Measurements from ENCODE around the gene DCHS1. TPM values are rescaled to one million over a fixed set of nuclear protein-coding genes. Genes with fewer than 3 reads are reported as not detected.

Gene DCHS1
- total and polyA plus RNA-seq, 9 of the 15 experiments (the other 6 are each of a cell fraction or from before 2014, with no cell fraction given), result 0.04 to 0.49 (median 0.14) TPM; not detected in 2

- CTCF ChIA-PET (ENCODE audit: low intra/inter-chr PET ratio), result no interaction called here
- FAIRE-seq (no peak), DNase-seq (ENCODE audit: extremely low read depth in 1 of 4, low spot score in 3 of 4) (no peak), ATAC-seq (no peak)
- H2AFZ ChIP-seq (ENCODE audit: low read depth, low read length), result no peak overlapping the region
- TF ChIP-seq ZNF232 (CRISPR knock-in tag; IDR thresholded peaks at IDR 0.05) (no peak), CHD2 (IDR thresholded peaks at IDR 0.05; ENCODE audit: low read depth, low read length) (no peak), CTCFL (IDR thresholded peaks at IDR 0.05; ENCODE audit: borderline replicate concordance, insufficient read depth, low read depth, low read length, poor library complexity, severe bottlenecking) (no peak), ZNF212 (CRISPR knock-in tag; IDR thresholded peaks at IDR 0.05) (no peak), PHTF2 (CRISPR knock-in tag; IDR thresholded peaks at IDR 0.05) (no peak)
- TF ChIP-seq, protein P1, sequence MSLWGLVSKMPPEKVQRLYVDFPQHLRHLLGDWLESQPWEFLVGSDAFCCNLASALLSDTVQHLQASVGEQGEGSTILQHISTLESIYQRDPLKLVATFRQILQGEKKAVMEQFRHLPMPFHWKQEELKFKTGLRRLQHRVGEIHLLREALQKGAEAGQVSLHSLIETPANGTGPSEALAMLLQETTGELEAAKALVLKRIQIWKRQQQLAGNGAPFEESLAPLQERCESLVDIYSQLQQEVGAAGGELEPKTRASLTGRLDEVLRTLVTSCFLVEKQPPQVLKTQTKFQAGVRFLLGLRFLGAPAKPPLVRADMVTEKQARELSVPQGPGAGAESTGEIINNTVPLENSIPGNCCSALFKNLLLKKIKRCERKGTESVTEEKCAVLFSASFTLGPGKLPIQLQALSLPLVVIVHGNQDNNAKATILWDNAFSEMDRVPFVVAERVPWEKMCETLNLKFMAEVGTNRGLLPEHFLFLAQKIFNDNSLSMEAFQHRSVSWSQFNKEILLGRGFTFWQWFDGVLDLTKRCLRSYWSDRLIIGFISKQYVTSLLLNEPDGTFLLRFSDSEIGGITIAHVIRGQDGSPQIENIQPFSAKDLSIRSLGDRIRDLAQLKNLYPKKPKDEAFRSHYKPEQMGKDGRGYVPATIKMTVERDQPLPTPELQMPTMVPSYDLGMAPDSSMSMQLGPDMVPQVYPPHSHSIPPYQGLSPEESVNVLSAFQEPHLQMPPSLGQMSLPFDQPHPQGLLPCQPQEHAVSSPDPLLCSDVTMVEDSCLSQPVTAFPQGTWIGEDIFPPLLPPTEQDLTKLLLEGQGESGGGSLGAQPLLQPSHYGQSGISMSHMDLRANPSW (CRISPR knock-in tag; IDR thresholded peaks at IDR 0.05), result no peak
- no peaks in the 10 kb centered on the region for H3K9me3 ChIP-seq (replicated peaks; ENCODE audit: control insufficient read depth, insufficient read depth, low read depth, low read length)
- H3K27ac ChIP-seq (ENCODE audit: extremely low read depth, low read depth, low read length), result no peak overlapping the region
- in situ Hi-C loops (cut with MboI) (no loop called here), intact Hi-C loops (cut with micrococcal nuclease) (no loop called here)
- POLR2A ChIA-PET, result interaction anchor here (0.9 to 1.0 kb wide), 2 partner anchors 9 to 80 kb away, joined by 3 to 4 read pairs; partner anchors contain the start of gene TPP1
- no peaks in the 10 kb centered on the region for H3K79me2 ChIP-seq (ENCODE audit: control insufficient read depth, insufficient read depth, low read length)
- 16% methylated on average over 4 of the region's 4 CpGs for WGBS (ENCODE audit: insufficient coverage, low coverage, missing lambda C conversion rate)
- H3K4me3 ChIP-seq, result no peak overlapping the region
- H3K36me3 ChIP-seq (ENCODE audit: control insufficient read depth, insufficient read depth, low read length), result no peaks in the 10 kb centered on the region
- peaks cover 3 to 33% of the 10 kb centered on the region in 2 experiments; a peak in 4 of 5 replicates for H3K27me3 ChIP-seq (ENCODE audit: control insufficient read depth in 2 of 2, insufficient read depth in 2 of 2, low read length in 2 of 2)
- H3K9ac ChIP-seq (ENCODE audit: insufficient read depth in 1 of 2, low read depth in 2 of 2, low read length in 2 of 2), result no peak overlapping the region
- no peak overlapping the region for H3K4me2 ChIP-seq (ENCODE audit: insufficient read depth, low read length)
- peaks cover 0 to 24% of the 10 kb centered on the region in 2 experiments; a peak in 2 of 5 replicates for H3K4me1 ChIP-seq (replicated peaks in 1 of 2; ENCODE audit: control insufficient read depth in 2 of 2, insufficient read depth in 2 of 2, low read length in 2 of 2)
- no peaks in the 10 kb centered on the region for H4K20me1 ChIP-seq (replicated peaks; ENCODE audit: control insufficient read depth, insufficient read depth, low read length)
- H3K9me1 ChIP-seq (ENCODE audit: control insufficient read depth, insufficient read depth, low read length), result no peaks in the 10 kb centered on the region
- BruUV-seq (replicated peaks), result no TSS peak
Observed at GRCh38 chr11:6628526-6628925, 27.1 kb downstream of the DCHS1 start.

Measured in K562 (cell line).